Panc1 (cell line): ENCODE data around the gene ANK3.
"Not testable (repeated sequence)": the region's sequence is repeated elsewhere in the genome, so short reads cannot be mapped to it uniquely, and the experiment has no call there.

ENCODE experiments used
- POLR2AphosphoS5 ChIP-seq: IDR thresholded peaks from 2 replicates; pipeline ENCODE4 v1.6.1; 2012; ENCODE audit warnings: mild to moderate bottlenecking, low read depth, low read length, moderate library complexity
- SIN3A ChIP-seq: IDR thresholded peaks from 2 replicates; pipeline ENCODE4 v1.6.1; 2012; ENCODE audit warnings: low read depth, mild to moderate bottlenecking, low read length, moderate library complexity, borderline replicate concordance; ENCODE audit not compliant: insufficient read depth
- TCF7L2 ChIP-seq: IDR thresholded peaks from 2 replicates; pipeline ENCODE4 v1.6.1; 2011; ENCODE audit warnings: mild to moderate bottlenecking, low read depth, low read length, inconsistent platforms
- TF ChIP-seq, protein P1 (sequence below): fragments of 450-650 bp; IDR thresholded peaks from 2 replicates; pipeline ENCODE4 v1.5.1; 2017; ENCODE audit warnings: mild to moderate bottlenecking
- TF ChIP-seq, protein P2 (sequence below), 2 experiments: IDR thresholded peaks; 2 replicates each; pipeline ENCODE4 v1.6.1; 2011 to 2012; ENCODE audit warnings: low read depth in 2 of 2, control low read depth in 1 of 2, low read length in 1 of 2, mild to moderate bottlenecking in 1 of 2, moderate library complexity in 1 of 2; ENCODE audit not compliant: insufficient read depth in 1 of 2

GRCh38 chr10:60292536-60292935 is 97.1 kb downstream of the ANK3 start:
- TF ChIP-seq, protein P1, sequence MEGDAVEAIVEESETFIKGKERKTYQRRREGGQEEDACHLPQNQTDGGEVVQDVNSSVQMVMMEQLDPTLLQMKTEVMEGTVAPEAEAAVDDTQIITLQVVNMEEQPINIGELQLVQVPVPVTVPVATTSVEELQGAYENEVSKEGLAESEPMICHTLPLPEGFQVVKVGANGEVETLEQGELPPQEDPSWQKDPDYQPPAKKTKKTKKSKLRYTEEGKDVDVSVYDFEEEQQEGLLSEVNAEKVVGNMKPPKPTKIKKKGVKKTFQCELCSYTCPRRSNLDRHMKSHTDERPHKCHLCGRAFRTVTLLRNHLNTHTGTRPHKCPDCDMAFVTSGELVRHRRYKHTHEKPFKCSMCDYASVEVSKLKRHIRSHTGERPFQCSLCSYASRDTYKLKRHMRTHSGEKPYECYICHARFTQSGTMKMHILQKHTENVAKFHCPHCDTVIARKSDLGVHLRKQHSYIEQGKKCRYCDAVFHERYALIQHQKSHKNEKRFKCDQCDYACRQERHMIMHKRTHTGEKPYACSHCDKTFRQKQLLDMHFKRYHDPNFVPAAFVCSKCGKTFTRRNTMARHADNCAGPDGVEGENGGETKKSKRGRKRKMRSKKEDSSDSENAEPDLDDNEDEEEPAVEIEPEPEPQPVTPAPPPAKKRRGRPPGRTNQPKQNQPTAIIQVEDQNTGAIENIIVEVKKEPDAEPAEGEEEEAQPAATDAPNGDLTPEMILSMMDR, result not testable (repeated sequence)
- TF ChIP-seq, protein P2, sequence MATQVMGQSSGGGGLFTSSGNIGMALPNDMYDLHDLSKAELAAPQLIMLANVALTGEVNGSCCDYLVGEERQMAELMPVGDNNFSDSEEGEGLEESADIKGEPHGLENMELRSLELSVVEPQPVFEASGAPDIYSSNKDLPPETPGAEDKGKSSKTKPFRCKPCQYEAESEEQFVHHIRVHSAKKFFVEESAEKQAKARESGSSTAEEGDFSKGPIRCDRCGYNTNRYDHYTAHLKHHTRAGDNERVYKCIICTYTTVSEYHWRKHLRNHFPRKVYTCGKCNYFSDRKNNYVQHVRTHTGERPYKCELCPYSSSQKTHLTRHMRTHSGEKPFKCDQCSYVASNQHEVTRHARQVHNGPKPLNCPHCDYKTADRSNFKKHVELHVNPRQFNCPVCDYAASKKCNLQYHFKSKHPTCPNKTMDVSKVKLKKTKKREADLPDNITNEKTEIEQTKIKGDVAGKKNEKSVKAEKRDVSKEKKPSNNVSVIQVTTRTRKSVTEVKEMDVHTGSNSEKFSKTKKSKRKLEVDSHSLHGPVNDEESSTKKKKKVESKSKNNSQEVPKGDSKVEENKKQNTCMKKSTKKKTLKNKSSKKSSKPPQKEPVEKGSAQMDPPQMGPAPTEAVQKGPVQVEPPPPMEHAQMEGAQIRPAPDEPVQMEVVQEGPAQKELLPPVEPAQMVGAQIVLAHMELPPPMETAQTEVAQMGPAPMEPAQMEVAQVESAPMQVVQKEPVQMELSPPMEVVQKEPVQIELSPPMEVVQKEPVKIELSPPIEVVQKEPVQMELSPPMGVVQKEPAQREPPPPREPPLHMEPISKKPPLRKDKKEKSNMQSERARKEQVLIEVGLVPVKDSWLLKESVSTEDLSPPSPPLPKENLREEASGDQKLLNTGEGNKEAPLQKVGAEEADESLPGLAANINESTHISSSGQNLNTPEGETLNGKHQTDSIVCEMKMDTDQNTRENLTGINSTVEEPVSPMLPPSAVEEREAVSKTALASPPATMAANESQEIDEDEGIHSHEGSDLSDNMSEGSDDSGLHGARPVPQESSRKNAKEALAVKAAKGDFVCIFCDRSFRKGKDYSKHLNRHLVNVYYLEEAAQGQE (IDR thresholded peaks at IDR 0.05; ENCODE audit: insufficient read depth in 1 of 2, low read depth in 2 of 2, low read length in 1 of 2), result not testable (repeated sequence)
- not testable (repeated sequence) for TF ChIP-seq POLR2AphosphoS5, TCF7L2, SIN3A
